Activated CD8-positive, alpha-beta memory T cell treated with anti-CD3 and anti-CD28 coated beads, Interleukin-2, amount 50 U/mL, for 1 hour (primary cell): ENCODE data around the gene IMMP2L.
"Not testable (repeated sequence)": the region's sequence is repeated elsewhere in the genome, so short reads cannot be mapped to it uniquely, and the experiment has no call there.

ENCODE experiments used
- DNase-seq: peaks from one replicate; pipeline ENCODE4 v3.0.0-alpha.2; 2020; ENCODE audit errors: extremely low read depth

The IMMP2L gene

DNA sequence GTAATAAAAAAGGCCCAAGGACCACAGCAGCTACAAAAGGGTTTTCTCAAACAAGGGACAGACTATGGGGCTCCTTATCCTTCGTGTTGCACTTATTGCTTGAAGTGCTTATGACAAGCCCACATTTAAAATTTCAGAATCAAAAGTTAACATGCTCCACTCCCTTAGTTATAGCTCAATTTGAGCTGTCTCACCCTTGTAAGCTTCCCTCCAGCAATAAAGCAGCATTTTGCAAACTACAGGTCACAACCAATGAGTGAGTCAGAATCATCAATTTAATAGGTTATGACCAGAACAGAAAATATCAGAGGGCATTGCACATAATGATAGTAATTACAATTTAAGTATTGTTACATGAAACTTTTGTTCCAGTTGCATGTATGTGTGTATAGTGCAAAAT lies 53.0 kb downstream of the IMMP2L start:
- no peak for DNase-seq

GRCh38 chr7:111508387-111508786 lies 53.9 kb downstream of the IMMP2L start:
- no peak for DNase-seq

DNA sequence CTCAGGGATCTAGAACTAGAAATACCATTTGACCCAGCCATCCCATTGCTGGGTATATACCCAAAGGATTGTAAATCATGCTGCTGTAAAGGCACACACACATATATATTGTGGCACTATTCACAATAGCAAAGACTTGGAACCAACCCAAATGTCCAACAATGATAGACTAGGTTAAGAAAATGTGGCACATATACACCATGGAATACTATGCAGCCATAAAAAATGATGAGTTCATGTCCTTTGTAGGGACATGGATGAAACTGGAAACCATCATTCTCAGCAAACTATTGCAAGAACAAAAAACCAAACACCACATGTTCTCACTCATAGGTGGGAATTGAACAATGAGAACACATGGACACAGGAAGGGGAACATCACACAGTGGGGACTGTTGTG lies 56.9 kb downstream of the IMMP2L start:
- not testable (repeated sequence) for DNase-seq

GRCh38 chr7:111501799-111502198 lies 60.5 kb downstream of the IMMP2L start:
- DNase-seq = not testable (repeated sequence)

GRCh38 chr7:111499027-111499426 lies 63.3 kb downstream of the IMMP2L start:
- DNase-seq = no peak

DNA sequence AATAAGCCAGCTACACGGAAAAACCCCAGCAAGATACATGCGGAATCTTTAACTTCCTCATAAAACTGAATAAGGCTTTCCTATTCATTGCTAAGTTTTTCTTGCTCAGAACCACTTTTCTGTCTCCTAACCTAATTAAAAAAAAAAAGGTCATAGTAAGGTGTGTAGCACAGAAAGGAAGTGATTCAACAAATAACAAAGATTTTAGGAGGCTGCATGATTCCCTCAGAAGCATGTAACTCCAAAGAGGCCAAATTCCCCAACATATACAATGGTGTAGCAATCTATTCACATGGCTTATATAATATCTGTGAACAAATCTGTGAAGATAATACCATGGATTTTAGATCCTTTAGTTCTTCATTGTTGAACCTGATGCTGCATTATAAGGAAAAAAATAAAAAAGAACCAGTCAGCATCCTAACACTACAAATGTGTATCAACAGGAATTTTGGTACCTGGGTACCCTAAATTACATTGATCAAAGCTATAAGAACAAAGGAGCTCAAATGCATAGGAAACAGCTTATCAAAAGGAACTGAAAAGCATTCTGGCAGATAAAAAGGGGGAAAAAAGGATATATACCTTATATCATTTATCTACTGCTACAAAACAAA lies 63.8 kb downstream of the IMMP2L start:
- DNase-seq = no peak

DNA sequence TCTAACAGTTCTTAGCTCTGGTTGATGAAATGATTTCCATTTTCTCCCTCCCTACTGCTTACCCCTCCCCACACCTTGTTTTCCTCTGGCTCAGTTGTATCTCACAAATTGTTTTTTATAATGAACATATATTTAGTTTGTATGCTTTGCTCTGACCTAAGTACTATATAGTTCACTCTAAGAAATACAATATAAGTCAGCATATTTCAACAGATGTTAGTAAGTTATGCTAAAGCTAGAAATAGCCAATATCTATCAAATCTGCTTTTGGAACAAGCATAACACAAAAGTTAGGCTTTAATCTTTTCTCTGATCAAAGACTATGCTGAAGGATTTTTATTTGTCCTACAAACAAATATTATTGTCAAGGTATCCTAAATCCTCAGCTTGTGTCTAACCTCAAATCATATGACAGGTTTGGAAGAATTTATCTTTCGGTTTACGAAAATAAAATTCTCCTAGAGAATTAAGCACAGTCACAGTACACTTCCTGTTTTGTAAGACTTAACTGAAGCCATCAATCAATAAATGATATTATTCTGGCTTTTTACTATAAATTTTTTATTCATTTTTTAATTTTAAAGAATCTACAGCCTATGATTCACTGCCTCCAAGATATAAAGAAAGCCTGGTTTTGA lies 67.0 kb downstream of the IMMP2L start:
- DNase-seq = no peak

- DNase-seq = no peak
Observed at GRCh38 chr7:111492234-111492633, 70.1 kb downstream of the IMMP2L start.

- no peak for DNase-seq
Observed at GRCh38 chr7:111486472-111487142, 75.7 kb downstream of the IMMP2L start.

- DNase-seq = no peak
Observed at GRCh38 chr7:111485701-111486380, 76.5 kb downstream of the IMMP2L start.

GRCh38 chr7:111483078-111483477 lies 79.2 kb downstream of the IMMP2L start:
- no peak for DNase-seq

DNA sequence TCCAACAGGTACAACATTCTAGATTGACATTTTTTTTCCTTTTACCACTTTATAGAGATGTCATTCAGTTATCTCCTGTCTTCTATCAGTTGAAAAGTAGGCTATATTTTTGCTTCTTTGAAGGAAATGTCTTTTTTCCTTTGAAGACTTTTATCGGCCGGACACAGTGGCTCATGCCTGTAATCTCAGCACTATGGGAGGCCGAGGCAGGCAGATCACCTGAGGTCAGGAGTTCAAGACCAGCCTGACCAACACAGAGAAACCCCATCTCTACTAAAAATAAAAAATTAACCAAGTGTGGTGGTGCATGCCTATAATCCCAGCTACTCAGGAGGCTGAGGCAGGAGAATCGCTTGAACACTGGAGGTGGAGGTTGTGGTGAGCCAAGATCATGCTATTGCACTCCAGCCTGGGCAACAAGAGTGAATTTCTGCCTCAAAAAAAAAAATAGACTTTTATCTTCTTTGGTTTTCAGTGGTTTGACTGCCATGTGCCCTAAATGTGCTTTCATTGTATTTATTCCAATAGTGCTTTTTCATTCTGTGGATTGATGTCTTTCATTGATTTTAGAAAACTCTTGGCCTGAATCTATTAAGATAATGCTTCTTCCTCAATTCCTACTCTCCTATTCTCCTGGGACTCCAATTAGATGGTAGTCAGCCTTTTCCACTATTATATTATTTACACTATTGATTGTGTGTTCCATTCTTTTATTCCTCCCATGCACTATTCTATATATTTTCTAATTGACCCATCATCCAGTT lies 84.6 kb downstream of the IMMP2L start:
- DNase-seq = no peak

DNA sequence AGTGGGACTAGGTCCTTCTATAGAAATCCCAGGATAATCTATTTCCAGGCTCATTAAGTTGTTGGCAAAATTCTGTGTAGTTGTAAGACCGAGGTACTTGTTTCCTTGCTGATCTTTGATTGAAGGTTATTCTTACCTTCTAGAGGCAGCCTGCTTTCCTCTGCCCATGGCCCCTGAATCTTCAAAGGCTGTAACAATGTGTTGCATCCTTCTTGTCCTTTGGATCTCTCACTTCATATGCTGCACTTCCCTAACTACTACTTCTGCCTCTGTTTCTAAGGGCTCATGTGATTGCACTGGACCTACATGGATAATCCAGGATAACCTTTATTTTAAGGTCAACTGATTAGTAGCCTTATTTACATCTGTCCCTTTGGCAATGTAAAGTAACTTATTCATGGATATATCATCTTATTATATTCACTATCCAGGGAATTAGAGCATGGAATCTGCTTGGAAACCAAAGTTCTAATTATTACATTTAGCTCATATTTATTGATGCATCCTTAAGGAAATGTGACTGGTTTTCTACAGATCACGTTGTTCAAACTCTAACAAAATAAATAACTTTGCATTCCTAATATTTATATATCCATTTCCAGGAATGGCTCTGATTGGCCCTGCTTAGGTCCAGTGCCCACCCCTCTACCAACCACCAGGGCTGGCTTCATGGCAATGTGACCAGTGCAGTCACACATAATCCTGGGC lies 85.6 kb downstream of the IMMP2L start:
- DNase-seq = no peak

GRCh38 chr7:111475959-111476358 lies 86.3 kb downstream of the IMMP2L start:
- no peak for DNase-seq

- no peak for DNase-seq
Observed at GRCh38 chr7:111475419-111475748, 86.9 kb downstream of the IMMP2L start.

DNA sequence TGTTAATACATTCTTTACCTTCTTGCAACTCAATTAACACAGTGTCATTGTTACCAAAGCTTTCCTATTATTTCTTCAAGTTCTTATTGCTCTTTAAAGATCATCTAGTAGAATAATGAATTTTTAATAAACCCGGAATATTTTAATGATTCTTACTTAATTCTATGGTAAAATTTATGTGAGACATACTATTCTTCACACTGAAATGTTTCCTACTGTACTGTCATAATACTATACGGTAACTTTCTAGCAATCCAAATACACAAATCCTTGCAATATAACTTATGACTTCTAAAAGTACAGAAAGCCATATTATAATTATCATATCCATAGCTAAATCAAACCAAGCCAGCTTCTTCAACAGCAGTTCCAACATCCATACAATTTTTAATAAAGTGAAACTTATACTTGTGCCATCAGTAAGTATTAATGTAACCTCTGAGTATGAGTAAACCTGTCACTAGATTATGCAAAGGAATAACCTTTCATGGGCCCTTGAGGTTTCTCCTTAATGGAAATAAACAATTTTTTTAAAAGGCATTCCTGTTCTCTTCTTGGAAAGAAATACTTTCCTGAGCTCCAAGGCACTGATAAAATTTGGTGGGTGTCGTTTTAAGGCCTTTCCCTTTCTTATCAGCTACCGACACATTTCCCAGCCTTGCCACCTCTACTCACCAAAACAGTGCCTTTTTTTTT lies 87.4 kb downstream of the IMMP2L start:
- no peak for DNase-seq

- DNase-seq = no peak
Observed at GRCh38 chr7:111473449-111474198, 88.7 kb downstream of the IMMP2L start.

GRCh38 chr7:111470998-111471397 lies 91.3 kb downstream of the IMMP2L start:
- no peak for DNase-seq

DNA sequence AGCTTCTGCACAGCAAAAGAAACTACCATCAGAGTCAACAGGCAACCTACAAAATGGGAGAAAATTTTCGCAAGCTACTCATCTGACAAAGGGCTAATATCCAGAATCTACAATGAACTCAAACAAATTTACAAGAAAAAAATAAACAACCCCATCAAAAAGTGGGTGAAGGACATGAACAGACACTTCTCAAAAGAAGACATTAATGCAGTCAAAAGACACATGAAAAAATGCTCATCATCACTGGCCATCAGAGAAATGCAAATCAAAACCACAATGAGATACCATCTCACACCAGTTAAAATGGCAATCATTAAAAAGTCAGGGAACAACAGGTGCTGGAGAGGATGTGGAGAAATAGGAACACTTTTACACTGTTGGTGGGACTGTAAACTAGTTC lies 92.4 kb downstream of the IMMP2L start:
- DNase-seq = not testable (repeated sequence)

DNA sequence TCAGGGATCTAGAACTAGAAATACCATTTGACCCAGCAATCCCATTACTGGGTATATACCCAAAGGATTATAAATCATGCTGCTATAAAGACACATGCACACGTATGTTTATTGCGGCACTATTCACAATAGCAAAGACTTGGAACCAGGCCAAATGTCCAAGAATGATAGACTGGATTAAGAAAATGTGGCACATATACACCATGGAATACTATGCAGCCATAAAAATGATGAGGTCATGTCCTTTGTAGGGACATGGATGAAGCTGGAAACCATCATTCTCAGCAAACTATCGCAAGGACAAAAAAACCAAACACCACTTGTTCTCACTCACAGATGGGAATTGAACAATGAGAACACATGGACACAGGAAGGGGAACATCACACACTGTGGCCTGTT lies 96.5 kb downstream of the IMMP2L start:
- not testable (repeated sequence) for DNase-seq
